Measurements from ENCODE around the gene FAM193A. TPM values are rescaled to one million over a fixed set of nuclear protein-coding genes. Genes with fewer than 3 reads are reported as not detected.

Gene FAM193A
- total RNA-seq, 1 donor from 2014 or later = 14.6 TPM

DNA sequence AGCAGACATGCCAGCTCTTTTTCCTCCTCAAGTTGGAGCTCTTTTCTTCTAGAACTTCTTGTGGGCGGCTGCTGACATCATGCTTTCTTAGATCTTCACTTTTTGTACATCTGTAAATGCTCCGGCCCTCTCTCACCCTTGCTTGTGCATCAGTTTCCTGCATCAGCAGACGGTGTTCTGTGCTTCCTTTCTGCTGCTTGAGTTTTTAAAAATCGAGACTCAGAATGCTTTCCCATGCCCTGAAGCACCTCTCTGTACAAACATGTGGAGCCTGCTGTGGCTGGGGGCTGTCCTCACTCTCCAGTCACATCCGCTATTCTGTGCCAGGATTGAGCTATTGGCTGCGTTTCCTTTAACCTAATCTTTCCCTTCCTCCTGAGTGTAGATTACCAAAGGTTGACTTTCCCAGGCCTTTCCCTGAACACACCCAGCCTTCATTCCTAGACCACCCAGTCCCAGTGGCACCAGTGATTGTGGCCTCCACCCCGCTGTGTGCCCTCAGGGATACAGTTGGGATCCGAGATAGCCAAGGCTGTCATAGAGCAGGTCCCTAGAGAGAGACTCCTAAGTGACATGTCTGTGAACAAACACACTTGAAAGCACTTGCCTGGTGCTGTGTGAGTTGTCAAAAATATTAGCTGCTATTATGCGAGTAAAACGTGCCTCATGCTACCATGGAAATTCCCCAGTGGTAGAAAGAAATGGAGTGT, 177.8 kb downstream of the FAM193A start:
- TF ChIP-seq, protein P1, sequence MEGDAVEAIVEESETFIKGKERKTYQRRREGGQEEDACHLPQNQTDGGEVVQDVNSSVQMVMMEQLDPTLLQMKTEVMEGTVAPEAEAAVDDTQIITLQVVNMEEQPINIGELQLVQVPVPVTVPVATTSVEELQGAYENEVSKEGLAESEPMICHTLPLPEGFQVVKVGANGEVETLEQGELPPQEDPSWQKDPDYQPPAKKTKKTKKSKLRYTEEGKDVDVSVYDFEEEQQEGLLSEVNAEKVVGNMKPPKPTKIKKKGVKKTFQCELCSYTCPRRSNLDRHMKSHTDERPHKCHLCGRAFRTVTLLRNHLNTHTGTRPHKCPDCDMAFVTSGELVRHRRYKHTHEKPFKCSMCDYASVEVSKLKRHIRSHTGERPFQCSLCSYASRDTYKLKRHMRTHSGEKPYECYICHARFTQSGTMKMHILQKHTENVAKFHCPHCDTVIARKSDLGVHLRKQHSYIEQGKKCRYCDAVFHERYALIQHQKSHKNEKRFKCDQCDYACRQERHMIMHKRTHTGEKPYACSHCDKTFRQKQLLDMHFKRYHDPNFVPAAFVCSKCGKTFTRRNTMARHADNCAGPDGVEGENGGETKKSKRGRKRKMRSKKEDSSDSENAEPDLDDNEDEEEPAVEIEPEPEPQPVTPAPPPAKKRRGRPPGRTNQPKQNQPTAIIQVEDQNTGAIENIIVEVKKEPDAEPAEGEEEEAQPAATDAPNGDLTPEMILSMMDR (conservative IDR thresholded peaks at IDR 0.05; ENCODE audit: low read depth, low read length) = no peak

GRCh38 chr4:2714918-2715317, 178.5 kb downstream of the FAM193A start:
- no peak for DNase-seq (ENCODE audit: low read depth)
- no peak overlapping the region for H3K4me3 ChIP-seq (ENCODE audit: low read depth, low read length)
- TF ChIP-seq, protein P1 (conservative IDR thresholded peaks at IDR 0.05; ENCODE audit: low read depth, low read length) = no peak

More for the DNA sequence above, 177.8 kb downstream of the FAM193A start:
- DNase-seq (ENCODE audit: low read depth) = no peak
- no peak overlapping the region for H3K4me3 ChIP-seq (ENCODE audit: low read depth, low read length)

DNA sequence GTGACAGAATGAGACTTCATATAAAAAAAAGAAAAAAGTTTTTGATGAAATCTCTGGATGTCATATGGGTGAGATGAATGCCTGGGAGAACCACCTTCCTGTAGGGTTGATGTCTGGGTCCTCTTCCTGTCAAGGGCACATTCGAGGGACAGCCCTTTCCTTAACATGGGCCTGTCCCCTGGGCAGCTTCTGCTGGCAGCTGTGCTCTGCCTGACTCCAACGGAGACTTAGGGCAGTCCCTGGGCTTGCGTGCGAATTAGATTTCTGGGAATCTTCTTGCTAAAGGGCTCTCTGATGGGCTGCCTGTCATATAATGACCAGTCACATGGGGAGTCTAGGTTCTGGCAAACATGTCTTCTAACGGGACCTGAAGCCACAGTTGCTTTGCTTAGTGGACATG, 179.0 kb downstream of the FAM193A start:
- DNase-seq (ENCODE audit: low read depth) = no peak
- TF ChIP-seq, protein P1 (conservative IDR thresholded peaks at IDR 0.05; ENCODE audit: low read depth, low read length) = no peak
- H3K4me3 ChIP-seq (ENCODE audit: low read depth, low read length) = no peak overlapping the region

- no peak for DNase-seq (ENCODE audit: low read depth)
- TF ChIP-seq, protein P1 (conservative IDR thresholded peaks at IDR 0.05; ENCODE audit: low read depth, low read length) = no peak
- no peak overlapping the region for H3K4me3 ChIP-seq (ENCODE audit: low read depth, low read length)
Measured at GRCh38 chr4:2716236-2716635, 179.8 kb downstream of the FAM193A start.

DNA sequence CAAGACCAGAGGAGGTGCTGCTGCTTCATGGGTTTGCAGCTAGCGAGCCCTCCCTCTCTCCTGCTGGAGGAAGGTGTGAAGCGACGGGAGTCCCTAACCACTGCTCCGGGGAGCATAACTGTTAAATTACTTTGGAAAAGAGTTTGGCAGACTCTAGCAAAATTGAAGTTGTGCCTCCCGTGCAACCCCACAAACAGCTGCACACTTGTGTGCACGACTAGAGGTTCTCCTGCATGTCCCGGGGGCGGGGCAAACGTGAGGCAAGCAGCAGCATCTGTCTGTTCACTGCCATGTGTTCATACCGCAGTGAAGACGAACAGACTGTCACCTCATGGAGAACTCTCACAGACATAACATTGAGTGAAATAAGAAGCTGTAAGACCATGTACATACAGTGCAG, 185.1 kb downstream of the FAM193A start:
- DNase-seq (ENCODE audit: low read depth) = no peak
- H3K4me3 ChIP-seq (ENCODE audit: low read depth, low read length) = no peak overlapping the region
- TF ChIP-seq, protein P1 (conservative IDR thresholded peaks at IDR 0.05; ENCODE audit: low read depth, low read length) = no peak

DNA sequence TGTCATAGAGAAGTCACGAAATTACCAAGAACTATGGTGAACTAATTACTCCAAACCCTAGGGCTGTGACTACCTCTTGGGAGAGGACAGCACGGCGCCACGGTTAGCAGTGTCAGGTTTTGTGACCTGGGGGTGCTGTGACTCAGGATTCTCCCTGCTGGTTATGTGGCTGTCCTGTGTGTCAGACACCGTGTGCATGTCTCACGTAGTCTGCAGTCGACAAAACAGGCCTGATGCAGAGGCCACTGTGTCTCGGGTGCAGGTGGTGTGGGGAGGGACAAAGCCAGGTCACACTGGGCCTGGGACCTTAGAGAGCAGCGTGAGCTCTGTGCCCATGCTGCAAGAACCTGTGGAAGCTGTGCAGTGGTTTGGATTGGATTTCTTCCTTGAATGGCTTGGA, 185.6 kb downstream of the FAM193A start:
- H3K4me3 ChIP-seq (ENCODE audit: low read depth, low read length) = no peak overlapping the region
- DNase-seq (ENCODE audit: low read depth) = no peak
- TF ChIP-seq, protein P1 (conservative IDR thresholded peaks at IDR 0.05; ENCODE audit: low read depth, low read length) = no peak

- TF ChIP-seq, protein P1 (conservative IDR thresholded peaks at IDR 0.05; ENCODE audit: low read depth, low read length) = no peak
- no peak for DNase-seq (ENCODE audit: low read depth)
- H3K4me3 ChIP-seq (ENCODE audit: low read depth, low read length) = no peak overlapping the region
Measured at GRCh38 chr4:2723751-2724150, 187.3 kb downstream of the FAM193A start.

Measured in epithelial cell of proximal tubule (primary cell).